Testis (tissue), 2 donors: ENCODE results near the gene AMMECR1.

Experiments
- POLR2A ChIP-seq: fragments of 450-650 bp; IDR thresholded peaks from one replicate; pipeline ENCODE4 v1.6.1; 2017; ENCODE audit warnings: antibody characterized with exemption, mild to moderate bottlenecking, moderate library complexity
- TF ChIP-seq, protein P1 (sequence below), 3 experiments: fragments of 450-650 bp in 2 of 3; fragments of 200-600 bp in 1 of 3; sonication (generic) in 1 of 3; IDR thresholded peaks; one replicate each; pipeline ENCODE4 v1.5.1; 2016 to 2019; ENCODE audit warnings: antibody characterized with exemption in 3 of 3, mild to moderate bottlenecking in 2 of 3, moderate library complexity in 1 of 3

DNA sequence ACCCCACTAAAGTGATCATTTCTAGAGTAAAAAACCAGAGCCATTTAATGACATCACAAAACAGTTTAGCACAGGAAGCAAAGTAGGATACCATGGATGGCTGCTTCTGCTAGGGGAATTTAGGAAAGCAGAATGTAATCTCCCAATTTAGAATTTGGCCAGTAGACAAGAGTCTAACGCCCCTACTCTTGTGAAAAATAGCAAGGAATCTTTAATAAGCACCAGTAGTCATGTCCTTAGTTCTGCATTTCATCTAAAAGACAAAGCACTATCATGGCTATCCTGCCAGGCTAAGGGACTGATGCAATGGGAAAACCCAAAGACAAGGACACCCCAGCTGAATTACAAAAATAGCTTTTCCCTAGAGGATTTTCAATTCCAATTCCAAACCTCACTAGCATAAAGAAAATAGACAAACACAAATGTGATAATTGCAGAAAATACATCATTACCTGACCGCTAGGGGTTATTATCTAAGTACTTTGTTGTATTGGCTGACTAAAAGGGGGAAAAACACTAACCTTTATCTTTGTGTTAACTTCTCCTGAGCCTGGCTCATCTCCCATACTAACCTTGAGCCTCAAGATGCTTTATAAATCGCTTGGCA, 2.6 kb upstream of the AMMECR1 start:
- no peak for TF ChIP-seq POLR2A
- TF ChIP-seq, protein P1, sequence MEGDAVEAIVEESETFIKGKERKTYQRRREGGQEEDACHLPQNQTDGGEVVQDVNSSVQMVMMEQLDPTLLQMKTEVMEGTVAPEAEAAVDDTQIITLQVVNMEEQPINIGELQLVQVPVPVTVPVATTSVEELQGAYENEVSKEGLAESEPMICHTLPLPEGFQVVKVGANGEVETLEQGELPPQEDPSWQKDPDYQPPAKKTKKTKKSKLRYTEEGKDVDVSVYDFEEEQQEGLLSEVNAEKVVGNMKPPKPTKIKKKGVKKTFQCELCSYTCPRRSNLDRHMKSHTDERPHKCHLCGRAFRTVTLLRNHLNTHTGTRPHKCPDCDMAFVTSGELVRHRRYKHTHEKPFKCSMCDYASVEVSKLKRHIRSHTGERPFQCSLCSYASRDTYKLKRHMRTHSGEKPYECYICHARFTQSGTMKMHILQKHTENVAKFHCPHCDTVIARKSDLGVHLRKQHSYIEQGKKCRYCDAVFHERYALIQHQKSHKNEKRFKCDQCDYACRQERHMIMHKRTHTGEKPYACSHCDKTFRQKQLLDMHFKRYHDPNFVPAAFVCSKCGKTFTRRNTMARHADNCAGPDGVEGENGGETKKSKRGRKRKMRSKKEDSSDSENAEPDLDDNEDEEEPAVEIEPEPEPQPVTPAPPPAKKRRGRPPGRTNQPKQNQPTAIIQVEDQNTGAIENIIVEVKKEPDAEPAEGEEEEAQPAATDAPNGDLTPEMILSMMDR (IDR thresholded peaks at IDR 0.05), result no peak
